Stimulated activated CD8-positive, alpha-beta memory T cell treated with anti-CD3 and anti-CD28 coated beads, Interleukin-4, amount 100 ng/mL, for 4 hours (primary cell): ENCODE measurements around the gene REM2.

Source experiments
- DNase-seq, 2 donors: peaks; one replicate each; pipeline ENCODE4 v3.0.0-alpha.2; 2020; ENCODE audit warnings: low read depth in 2 of 2, low spot score in 1 of 2

REM2 gene

GRCh38 chr14:22928237-22929103 lies 45.4 kb downstream of the REM2 start:
- no peak for DNase-seq

- DNase-seq, result peak; percentile 96 to 97
These were observed 46.3 kb downstream of the REM2 start, which contains the start of gene PRMT5 for GRCh38 chr14:22929104-22929960. Gene PRMT5, minus strand, starts transcription at chr14:22929376. Its CDS starts 15 bp downstream, at chr14:22929361.

GRCh38 chr14:22929961-22930364 lies 46.9 kb downstream of the REM2 start:
- DNase-seq, result no peak

- DNase-seq, result no peak
These were observed 49.1 kb downstream of the REM2 start for GRCh38 chr14:22932146-22932545.

GRCh38 chr14:22935156-22935555 lies 52.1 kb downstream of the REM2 start:
- DNase-seq, result no peak
